Measurements from ENCODE around the gene NR4A1. TPM values are rescaled to one million over a fixed set of nuclear protein-coding genes. Genes with fewer than 3 reads are reported as not detected.

The NR4A1 gene
- total RNA-seq, 1 donor from 2014 or later: 1.0 TPM

DNA sequence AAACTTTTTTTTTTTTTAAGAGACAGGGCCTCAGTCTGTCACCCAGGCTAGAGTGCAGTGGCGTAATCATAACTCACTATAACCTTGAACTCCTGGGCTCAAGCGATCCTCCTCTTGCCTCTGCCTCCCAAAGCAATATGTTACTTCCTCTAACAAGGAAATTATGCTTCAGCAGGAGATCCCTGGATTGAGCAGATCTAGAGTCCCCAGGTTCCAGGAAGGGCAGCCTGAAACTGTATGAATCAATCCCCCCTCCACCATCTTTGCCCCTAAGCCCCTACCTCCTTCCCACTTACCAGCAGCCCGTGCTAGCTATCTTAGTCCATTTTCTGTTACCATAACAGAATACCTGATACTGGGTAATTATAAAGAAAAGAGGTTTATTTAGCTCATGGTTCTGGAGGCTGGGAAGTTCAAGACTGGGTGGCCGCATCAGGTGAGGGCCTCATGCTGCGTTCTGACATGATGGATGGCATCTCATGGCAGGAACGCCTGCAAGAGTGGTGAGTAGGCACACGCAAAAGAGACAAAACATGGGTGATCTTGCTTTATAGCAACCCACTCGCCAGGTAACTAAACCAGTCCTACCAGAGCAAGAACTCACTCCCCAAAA lies 39.5 kb upstream of the NR4A1 start:
- no peak for DNase-seq (ENCODE audit: low spot score)
- no peak overlapping the region for H3K4me3 Mint-ChIP-seq (ENCODE audit: unreplicated experiment)
- peaks cover 32% of the 10 kb centered on the region for H3K4me1 Mint-ChIP-seq (ENCODE audit: unreplicated experiment)
- no peak overlapping the region for H3K27ac Mint-ChIP-seq (ENCODE audit: unreplicated experiment)
- H3K36me3 Mint-ChIP-seq (ENCODE audit: low read depth, unreplicated experiment): peaks cover 19% of the 10 kb centered on the region
- no peaks in the 10 kb centered on the region for H3K9me3 Mint-ChIP-seq (ENCODE audit: unreplicated experiment)
- H3K27me3 Mint-ChIP-seq (ENCODE audit: unreplicated experiment): peaks cover 13% of the 10 kb centered on the region
- TF ChIP-seq, protein P1, sequence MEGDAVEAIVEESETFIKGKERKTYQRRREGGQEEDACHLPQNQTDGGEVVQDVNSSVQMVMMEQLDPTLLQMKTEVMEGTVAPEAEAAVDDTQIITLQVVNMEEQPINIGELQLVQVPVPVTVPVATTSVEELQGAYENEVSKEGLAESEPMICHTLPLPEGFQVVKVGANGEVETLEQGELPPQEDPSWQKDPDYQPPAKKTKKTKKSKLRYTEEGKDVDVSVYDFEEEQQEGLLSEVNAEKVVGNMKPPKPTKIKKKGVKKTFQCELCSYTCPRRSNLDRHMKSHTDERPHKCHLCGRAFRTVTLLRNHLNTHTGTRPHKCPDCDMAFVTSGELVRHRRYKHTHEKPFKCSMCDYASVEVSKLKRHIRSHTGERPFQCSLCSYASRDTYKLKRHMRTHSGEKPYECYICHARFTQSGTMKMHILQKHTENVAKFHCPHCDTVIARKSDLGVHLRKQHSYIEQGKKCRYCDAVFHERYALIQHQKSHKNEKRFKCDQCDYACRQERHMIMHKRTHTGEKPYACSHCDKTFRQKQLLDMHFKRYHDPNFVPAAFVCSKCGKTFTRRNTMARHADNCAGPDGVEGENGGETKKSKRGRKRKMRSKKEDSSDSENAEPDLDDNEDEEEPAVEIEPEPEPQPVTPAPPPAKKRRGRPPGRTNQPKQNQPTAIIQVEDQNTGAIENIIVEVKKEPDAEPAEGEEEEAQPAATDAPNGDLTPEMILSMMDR (IDR thresholded peaks at IDR 0.05; ENCODE audit: unreplicated experiment): no peak

- TF ChIP-seq, protein P1 (IDR thresholded peaks at IDR 0.05; ENCODE audit: unreplicated experiment): no peak
- Mint-ChIP-seq H3K4me3 (ENCODE audit: unreplicated experiment) (peak overlapping the region; percentile 62), H3K4me1 (ENCODE audit: unreplicated experiment) (peaks cover 23% of the 10 kb centered on the region), H3K27me3 (ENCODE audit: unreplicated experiment) (peaks cover 15% of the 10 kb centered on the region), H3K36me3 (ENCODE audit: low read depth, unreplicated experiment) (peaks cover 26% of the 10 kb centered on the region), H3K9me3 (ENCODE audit: unreplicated experiment) (no peaks in the 10 kb centered on the region), H3K27ac (ENCODE audit: unreplicated experiment) (no peak overlapping the region)
- DNase-seq (ENCODE audit: low spot score): no peak
These were observed 37.5 kb upstream of the NR4A1 start for GRCh38 chr12:52013626-52014310.

- TF ChIP-seq, protein P1 (IDR thresholded peaks at IDR 0.05; ENCODE audit: unreplicated experiment): no peak
- no peak overlapping the region for H3K4me3 Mint-ChIP-seq (ENCODE audit: unreplicated experiment)
- no peak for DNase-seq (ENCODE audit: low spot score)
- peaks cover 15% of the 10 kb centered on the region for H3K4me1 Mint-ChIP-seq (ENCODE audit: unreplicated experiment)
- no peak overlapping the region for H3K27ac Mint-ChIP-seq (ENCODE audit: unreplicated experiment)
- H3K9me3 Mint-ChIP-seq (ENCODE audit: unreplicated experiment): no peaks in the 10 kb centered on the region
- peaks cover 26% of the 10 kb centered on the region for H3K36me3 Mint-ChIP-seq (ENCODE audit: low read depth, unreplicated experiment)
- peaks cover 15% of the 10 kb centered on the region for H3K27me3 Mint-ChIP-seq (ENCODE audit: unreplicated experiment)
These were observed 36.4 kb upstream of the NR4A1 start for GRCh38 chr12:52014567-52015530.

- TF ChIP-seq, protein P1 (IDR thresholded peaks at IDR 0.05; ENCODE audit: unreplicated experiment): no peak
- H3K36me3 Mint-ChIP-seq (ENCODE audit: low read depth, unreplicated experiment): peaks cover 26% of the 10 kb centered on the region
- H3K4me1 Mint-ChIP-seq (ENCODE audit: unreplicated experiment): peaks cover 22% of the 10 kb centered on the region
- no peak for DNase-seq (ENCODE audit: low spot score)
- H3K4me3 Mint-ChIP-seq (ENCODE audit: unreplicated experiment): no peak overlapping the region
- no peak overlapping the region for H3K27ac Mint-ChIP-seq (ENCODE audit: unreplicated experiment)
- no peaks in the 10 kb centered on the region for H3K9me3 Mint-ChIP-seq (ENCODE audit: unreplicated experiment)
- peaks cover 15% of the 10 kb centered on the region for H3K27me3 Mint-ChIP-seq (ENCODE audit: unreplicated experiment)
These were observed 35.7 kb upstream of the NR4A1 start for GRCh38 chr12:52015532-52016041.
